KG1 (cell line): ENCODE results near the gene GANAB.
"Not testable (repeated sequence)": the region's sequence is repeated elsewhere in the genome, so short reads cannot be mapped to it uniquely, and the experiment has no call there.

Experiments used
- DNase-seq: peaks from one replicate; lab custom pipeline; 2025; lab: John Stamatoyannopoulos, UW

The GANAB gene

GRCh38 chr11:62666259-62666926, 20.0 kb upstream of the GANAB start:
- DNase-seq, result no peak

DNA sequence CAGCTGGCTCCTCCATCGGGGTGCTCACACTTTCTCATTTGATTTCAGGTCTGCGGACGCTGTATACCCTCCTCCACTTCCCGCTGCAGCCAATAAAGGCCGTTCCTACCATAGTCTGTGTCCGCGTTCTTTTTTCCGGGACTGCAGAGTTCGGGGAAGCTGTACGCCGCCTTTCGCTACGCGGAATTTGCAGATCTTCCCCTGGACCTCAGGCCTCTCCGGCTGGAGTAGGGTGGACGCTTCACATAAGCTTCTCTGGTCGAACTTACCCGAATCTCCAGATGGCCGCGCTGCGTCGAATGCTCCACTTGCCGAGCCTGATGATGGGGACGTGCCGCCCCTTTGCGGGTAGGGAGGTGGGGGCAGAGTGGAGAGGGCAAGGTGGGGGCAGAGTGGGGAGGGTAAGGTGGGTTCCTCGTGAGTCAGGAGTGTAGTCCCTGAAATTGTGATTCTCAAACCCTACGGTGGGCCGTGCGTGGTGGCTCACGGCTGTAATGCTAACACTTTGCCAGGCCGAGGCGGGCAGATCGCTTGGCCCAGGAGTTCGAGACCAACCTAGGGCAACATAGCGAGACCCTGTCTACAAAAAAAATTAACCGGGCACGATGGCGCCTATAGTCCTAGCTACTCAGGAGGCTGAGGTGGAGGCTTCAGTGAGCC, 19.3 kb upstream of the GANAB start:
- peak; percentile 44 for DNase-seq

GRCh38 chr11:62665075-62665598, 18.7 kb upstream of the GANAB start, which contains the start of the genes C11orf98 and CSKMT:
Gene C11orf98 (minus strand): TSS chr11:62665210. CDS start chr11:62665169, 41 bp downstream.
Gene CSKMT (plus strand): TSS chr11:62665312. CDS start chr11:62665880, 568 bp downstream.
- peak; percentile 95 for DNase-seq

GRCh38 chr11:62664405-62665074, 18.1 kb upstream of the GANAB start:
- DNase-seq, result peak; percentile 91

GRCh38 chr11:62656796-62657429, 10.5 kb upstream of the GANAB start:
- no peak for DNase-seq

DNA sequence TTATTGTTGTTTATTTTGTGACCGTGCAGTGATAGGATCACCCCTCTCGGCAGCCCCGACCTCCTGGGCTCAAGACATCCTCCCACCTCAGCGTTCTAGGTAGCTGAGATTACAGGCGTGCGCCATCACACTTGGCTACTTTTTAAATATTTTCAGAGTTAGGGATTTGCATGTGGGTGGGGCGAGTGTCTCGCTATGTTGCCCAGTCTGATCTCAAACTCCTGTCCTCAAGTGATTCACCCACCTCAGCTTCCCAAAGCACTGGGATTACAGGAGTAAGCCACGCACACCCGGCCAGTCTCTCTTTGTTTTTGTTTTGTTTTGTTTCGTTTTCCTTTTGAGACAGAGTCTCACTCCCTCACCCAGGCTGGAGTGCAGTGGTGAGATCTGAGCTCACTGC, 7.9 kb upstream of the GANAB start:
- no peak for DNase-seq

- no peak for DNase-seq
Measured at GRCh38 chr11:62652161-62653006, 6.0 kb upstream of the GANAB start.

- DNase-seq, result not testable (repeated sequence)
Measured at GRCh38 chr11:62650283-62650682, 3.9 kb upstream of the GANAB start.

DNA sequence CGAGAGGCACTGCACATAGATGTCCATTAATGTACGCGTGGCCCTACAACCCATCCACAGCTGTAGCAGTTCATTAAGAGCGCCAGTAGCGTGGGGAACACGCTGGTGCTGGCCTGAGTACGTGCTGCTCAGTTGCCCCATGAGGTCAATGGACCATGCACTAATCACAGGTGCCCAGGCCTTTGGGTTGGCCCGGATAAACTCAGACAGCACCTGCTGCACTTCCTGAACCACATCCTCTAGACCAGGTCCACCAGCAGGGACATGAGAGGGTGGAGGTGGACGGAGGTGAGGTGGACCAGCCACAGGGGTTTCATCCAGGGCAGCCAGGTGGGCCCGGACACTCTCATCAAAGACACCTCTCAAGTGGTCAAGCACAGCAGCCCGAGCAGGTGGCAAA, 3.1 kb upstream of the GANAB start:
- no peak for DNase-seq

- no peak for DNase-seq
Measured at GRCh38 chr11:62648967-62649364, 2.6 kb upstream of the GANAB start.

GRCh38 chr11:62648185-62648966, 2.0 kb upstream of the GANAB start:
- DNase-seq, result no peak

DNA sequence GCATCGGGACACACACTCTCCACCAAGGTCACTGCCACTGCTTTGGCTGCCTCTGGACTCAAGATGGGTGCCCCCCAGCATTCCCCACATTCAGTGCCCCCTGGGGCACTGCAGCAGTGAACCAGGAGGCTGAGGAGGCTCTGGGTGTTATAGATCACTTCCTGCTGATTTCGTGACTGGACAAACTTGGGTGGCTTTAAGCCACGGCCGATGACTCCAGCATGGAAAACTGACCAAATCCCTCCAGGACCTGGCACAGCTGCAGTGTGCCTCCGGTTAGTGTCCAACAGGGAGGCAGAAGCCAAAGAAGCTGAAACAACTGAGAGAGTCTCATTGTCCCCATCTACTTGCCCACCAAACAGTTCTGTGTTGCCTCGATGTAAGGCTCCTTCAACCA, 1.2 kb upstream of the GANAB start:
- no peak for DNase-seq

DNA sequence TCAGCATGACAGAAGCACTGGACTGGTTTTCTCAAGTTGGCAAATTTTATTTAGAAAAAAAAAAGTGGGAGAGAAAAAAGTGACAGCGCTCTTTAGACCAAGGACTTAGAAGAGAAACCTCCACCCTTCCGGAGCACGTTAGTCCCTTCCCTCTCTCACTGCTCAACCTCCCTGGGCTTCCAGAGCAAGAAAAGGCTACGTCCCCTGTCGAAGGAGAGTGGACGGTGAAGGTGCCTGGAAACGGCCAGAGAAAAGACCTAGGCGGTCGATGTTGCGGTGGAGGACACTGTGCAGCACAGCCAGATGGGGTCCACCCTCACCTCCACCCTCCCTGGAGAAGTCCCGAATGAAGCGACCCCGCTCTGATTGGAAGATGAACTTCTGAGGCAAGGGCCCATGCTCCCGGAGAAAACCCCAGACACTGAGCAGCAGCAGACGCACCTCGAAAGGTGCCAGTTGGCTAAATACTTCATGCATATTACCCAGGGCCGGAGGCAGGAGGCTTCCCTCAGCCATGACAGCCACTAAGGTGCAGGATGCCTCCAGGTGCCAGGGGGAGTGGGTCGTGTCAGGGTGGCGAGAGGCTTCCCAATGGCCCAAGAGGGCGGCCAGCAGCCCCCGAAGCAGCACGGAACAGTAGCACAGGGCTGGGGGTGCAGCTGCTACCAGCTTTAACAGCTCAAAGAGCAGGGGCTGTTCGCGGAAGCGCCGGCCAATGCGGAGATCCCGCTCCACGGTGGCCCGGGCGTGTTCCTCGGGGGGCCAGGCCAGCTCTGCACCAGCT, 604 bp upstream of the GANAB start:
- DNase-seq, result no peak

- DNase-seq, result no peak
Measured at GRCh38 chr11:62645671-62645945, 805 bp downstream of the GANAB start.

- no peak for DNase-seq
Measured at GRCh38 chr11:62644220-62644619, 2.2 kb downstream of the GANAB start.

DNA sequence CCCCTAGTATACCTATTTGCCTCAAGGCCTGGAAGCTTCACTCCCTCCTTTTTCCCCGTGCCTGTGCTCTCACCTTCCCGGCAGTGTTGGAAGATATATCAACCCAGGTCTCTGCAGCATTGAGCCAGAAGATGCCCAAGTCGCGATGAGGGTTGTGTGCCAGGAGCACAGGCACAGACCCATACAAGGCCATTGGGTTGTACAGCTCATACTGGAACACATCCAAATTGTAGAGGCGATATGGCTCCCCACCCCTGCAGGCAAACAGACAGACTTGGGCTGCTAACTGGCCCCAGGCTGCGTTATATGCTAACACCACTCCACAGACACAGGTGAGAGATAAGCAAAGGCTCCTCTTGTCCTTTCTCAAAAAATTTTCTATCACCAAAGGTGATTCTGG, 13.9 kb downstream of the GANAB start:
- DNase-seq, result no peak

DNA sequence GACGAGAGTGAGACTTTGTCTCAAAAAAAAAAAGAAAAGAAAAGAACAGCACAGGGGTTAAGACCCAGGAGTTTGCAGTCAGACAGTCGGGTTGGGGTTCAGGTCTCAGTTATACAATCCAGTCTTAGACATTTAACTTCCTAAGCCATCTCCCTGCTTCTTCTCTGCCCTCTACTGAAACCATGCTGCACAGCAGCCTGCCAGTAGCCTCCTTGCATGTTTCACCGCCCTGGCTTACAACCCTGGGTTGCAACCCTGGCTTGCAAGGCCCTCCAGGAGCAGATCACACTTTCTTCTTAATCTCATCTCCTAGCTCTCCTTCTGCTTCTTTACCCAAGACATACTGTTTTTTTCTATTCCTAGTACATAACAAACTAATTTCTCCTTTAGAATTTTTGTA, 18.7 kb downstream of the GANAB start:
- DNase-seq, result no peak

- no peak for DNase-seq
Measured at GRCh38 chr11:62622476-62623089, 23.8 kb downstream of the GANAB start.

- peak; percentile 87 for DNase-seq
Measured at GRCh38 chr11:62621567-62622470, 24.6 kb downstream of the GANAB start, which contains the start of gene B3GAT3. Gene B3GAT3 (minus strand): TSS chr11:62621986. CDS start chr11:62621947, 39 bp downstream.
